Aorta (tissue), 5 donors: ENCODE results near the gene SCAMP3. TPM values are rescaled to one million over a fixed set of nuclear protein-coding genes. Genes with fewer than 3 reads are reported as not detected.
A peak's percentile ranks its signal among the peaks of the same experiment; 100 is the strongest.

Source experiments
- ATAC-seq: fragments of 200-7000 bp; cut with Tn5 transposase; one replicate; pipeline ENCODE4 v1.9.1; 2022; ENCODE audit warnings: moderate library complexity; ENCODE audit not compliant: low FRiP score
- DNase-seq, 2 donors: peaks; one replicate each; pipeline ENCODE4 v3.0.0-alpha.2; 2020
- H3K27ac ChIP-seq, 2 donors: one replicate each; pipeline ENCODE4 v1.5.1; 2013; ENCODE audit warnings: low read length in 2 of 2, mild to moderate bottlenecking in 2 of 2, moderate library complexity in 2 of 2, control low read depth in 1 of 2, inconsistent platforms in 1 of 2, low read depth in 1 of 2
- H3K27me3 ChIP-seq, 2 donors: one replicate each; pipeline ENCODE4 v1.6.1; 2013; ENCODE audit warnings: control low read depth in 1 of 2, low read length in 1 of 2, mild to moderate bottlenecking in 1 of 2, moderate library complexity in 1 of 2; ENCODE audit not compliant: insufficient read depth in 2 of 2, control insufficient read depth in 1 of 2
- H3K36me3 ChIP-seq, 2 donors: one replicate each; pipeline ENCODE4 v1.6.1; 2013; ENCODE audit warnings: control low read depth in 1 of 2, low read length in 1 of 2, mild to moderate bottlenecking in 1 of 2; ENCODE audit not compliant: insufficient read depth in 2 of 2, control insufficient read depth in 1 of 2
- H3K4me1 ChIP-seq, 2 donors: one replicate each; pipeline ENCODE4 v1.6.1; 2013; ENCODE audit warnings: low read length in 2 of 2, control low read depth in 1 of 2, mild to moderate bottlenecking in 1 of 2, moderate library complexity in 1 of 2; ENCODE audit not compliant: insufficient read depth in 2 of 2, control insufficient read depth in 1 of 2
- H3K4me3 ChIP-seq, 2 donors: one replicate each; pipeline ENCODE4 v1.5.1; 2013; ENCODE audit warnings: low read length in 2 of 2, control low read depth in 1 of 2, mild to moderate bottlenecking in 1 of 2
- H3K9me3 ChIP-seq: one replicate; pipeline ENCODE4 v1.6.1; 2013; ENCODE audit warnings: mild to moderate bottlenecking, low read length; ENCODE audit not compliant: control insufficient read depth
- WGBS, 2 donors: extraction: QIAGEN DNeasy Blood & Tissue Kit; methylation state at CpG; one replicate each; pipeline ENCODE4 v1.1.7; 2013; 5-methylcytosine and 5-hydroxymethylcytosine counted together
- intact Hi-C, 2 donors: fragments of 100-400 bp; cut with DNase I; formaldehyde crosslinking; loops; one replicate each; pipeline versions ENCODE4 v1.14.2 to v1.15.0; 2022
- polyA plus RNA-seq, 2 donors: library from polyadenylated mRNA; stranded (reverse); fragments of 200-250 nt; gene quantifications; one replicate each; pipeline ENCODE4 v1.2.3, GENCODE V29; 2013
- total RNA-seq, 2 donors: library from RNA; stranded (reverse); fragmentation: NEBNext Ultra II Directional; extraction: Animal tissue kit (Norgen Biotek cat#: 25700); gene quantifications; one replicate each; pipeline ENCODE4 v1.2.1, GENCODE V29; 2021
- donor health status: healthy with polysubstance abuse.
- donor health status: Bipolar disorder and iron deficiency.
- donor health status: DM: no; HTN: no; CAD: no.
- donor health status: DM: no; HTN: no; CAD: no.
- donor health status: DM: yes; HTN: yes; CAD: no.

SCAMP3 gene
- total and polyA plus RNA-seq, 4 donors = 11.9 to 46.8 (median 38.3) TPM

DNA sequence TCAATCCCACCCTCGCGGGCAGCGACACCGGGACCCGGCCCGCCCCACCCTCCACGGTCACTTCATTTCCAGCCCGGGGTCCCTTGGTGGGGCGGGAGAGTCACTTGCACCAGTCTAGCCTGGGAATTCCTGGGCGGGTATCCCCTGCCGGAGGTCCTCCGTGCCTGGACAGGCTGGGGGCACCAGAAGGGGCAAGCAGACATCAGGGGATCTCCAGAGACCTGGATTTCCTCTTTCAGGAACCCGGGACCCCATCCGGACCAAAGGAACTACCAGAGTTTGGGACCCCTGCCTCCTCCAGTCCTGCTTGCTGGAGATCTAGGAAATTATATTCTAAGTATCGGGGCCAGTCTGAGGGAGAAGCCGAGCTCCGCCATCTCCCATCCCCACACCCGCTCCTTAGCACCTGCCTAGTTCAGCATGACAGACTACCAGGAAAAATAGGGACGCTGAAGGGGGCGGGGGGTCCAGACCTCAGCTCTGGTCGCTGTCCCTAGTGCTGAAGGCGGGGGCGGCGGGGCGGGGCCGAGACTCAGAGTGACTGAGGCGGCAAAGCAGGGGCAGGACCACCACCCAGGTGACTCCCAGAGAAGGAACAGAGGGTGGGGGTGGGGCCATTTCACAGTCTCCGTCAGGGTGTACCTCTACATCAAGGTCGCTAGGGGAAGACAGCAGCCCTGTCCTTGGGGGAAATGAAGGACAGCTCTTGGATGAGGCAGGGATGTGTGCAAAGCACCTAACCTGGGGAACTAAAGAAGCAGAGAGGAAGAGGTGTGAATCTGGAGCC is 15.9 kb upstream of the SCAMP3 start:
- no peaks in the 10 kb centered on the region for H3K4me1 ChIP-seq
- DNase-seq (peak; percentile 71 to 90), ATAC-seq (peak; percentile 27)
- no peaks in the 10 kb centered on the region for H3K36me3 ChIP-seq
- WGBS, 2 donors = 1% methylated on average over 27 to 29 of the region's 29 CpGs
- intact Hi-C loops = loop anchor here (1.0 to 2.0 kb wide), 2 partner anchors 45 kb away; no protein-coding TSS in a partner anchor
- H3K27ac ChIP-seq = no peak overlapping the region
- H3K27me3 ChIP-seq = no peaks in the 10 kb centered on the region
- H3K4me3 ChIP-seq = peak overlapping the region in 1 of 2 donors; percentile 44
- H3K9me3 ChIP-seq = no peaks in the 10 kb centered on the region

DNA sequence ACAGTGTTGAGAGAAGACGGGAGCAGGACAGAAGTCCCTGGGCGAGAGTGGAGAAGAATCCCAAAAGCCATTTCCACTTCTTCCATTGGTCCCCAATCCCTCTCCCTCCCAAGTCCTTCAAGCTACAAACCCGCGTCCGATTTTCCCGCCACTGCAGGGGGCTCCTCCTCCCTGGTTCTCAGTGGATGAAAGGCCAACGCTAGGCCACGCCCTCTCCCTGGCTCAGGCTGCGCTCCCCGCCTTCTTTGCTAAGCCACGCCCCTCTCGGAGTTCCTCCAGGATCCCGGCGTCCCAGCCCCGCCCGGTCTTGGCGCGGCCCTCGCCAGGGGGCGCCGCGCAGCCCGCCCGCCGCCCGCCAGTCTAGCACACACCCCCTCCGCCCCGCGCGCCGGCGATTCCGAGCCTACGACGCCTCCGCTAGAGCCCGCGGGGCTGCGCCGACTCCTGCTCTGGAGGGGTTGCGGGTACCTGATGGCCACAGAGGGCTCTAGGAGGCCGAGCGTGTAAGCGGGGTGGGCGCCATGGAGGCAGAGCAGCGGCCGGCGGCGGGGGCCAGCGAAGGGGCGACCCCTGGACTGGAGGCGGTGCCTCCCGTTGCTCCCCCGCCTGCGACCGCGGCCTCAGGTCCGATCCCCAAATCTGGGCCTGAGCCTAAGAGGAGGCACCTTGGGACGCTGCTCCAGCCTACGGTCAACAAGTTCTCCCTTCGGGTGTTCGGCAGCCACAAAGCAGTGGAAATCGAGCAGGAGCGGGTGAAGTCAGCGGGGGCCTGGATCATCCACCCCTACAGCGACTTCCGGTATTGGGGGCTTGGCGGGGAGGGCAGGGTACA is 15.1 kb upstream of the SCAMP3 start, which contains the start of gene HCN3:
Gene HCN3 (plus strand): TSS at position 394 of the 832 bp plus-strand sequence. CDS start 128 bp downstream, at position 522.
- peaks cover 0 to 3% of the 10 kb centered on the region in 2 donors for H3K4me1 ChIP-seq
- no peaks in the 10 kb centered on the region for H3K27me3 ChIP-seq
- ATAC-seq (peak; percentile 92), DNase-seq (peak; percentile 98 to 99)
- H3K4me3 ChIP-seq = peak within 1 kb of the TSS; percentile 36 to 44
- intact Hi-C loops = loop anchor here in 1 of 2 donors (1.0 kb wide), 1 partner anchor 46 kb away; no protein-coding TSS in a partner anchor
- 1% methylated on average over 68 of the region's 68 CpGs for WGBS, 2 donors
- no peaks in the 10 kb centered on the region for H3K36me3 ChIP-seq
- H3K9me3 ChIP-seq = no peaks in the 10 kb centered on the region
- peak within 1 kb of the TSS in 1 of 2 donors; percentile 2 for H3K27ac ChIP-seq

DNA sequence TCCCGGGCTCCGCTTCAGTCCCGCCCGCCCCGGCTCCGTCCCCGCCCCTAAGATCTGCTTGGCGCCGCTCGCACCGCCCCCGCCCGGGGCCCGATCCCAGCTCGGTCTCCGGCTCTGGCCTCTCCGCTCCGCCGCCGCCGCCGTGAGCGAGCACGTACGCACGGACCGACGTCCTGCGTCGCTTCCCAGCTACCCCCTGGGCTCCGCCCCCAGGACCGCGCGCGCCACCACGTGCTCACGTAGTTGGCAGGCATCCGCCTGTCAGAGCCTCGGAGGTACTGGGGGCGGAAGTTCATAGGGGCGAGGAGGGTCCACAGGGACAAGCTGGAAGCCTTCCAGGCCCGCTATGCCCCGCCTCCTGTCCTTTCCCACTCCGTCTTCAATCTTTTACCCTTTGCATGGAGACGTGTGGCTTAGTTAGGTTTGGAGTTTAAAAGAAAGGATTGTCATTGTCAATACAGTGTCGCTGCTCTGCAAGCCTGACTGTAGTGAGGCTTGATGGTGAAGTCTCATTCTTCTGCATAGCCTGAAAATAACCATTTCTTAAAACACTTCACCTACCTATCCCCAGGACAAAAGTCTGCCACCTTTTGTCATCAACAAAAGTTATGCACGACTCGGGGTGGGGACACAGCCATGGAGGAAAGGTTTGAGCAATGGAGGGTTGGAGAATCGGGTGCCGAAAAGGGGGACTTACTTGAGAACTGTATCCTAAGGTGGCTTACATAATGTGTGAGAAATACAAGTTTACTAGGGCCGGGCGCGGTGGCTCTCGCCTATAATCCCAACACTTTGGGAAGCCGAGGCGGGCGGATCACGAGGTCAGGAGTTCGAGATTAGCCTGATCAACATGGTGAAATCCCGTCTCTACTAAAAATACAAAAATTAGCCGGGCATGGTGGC is 11.4 kb upstream of the SCAMP3 start, which contains the start of gene CLK2:
Gene CLK2 (minus strand): TSS at position 162 of the 903 bp plus-strand sequence. CDS start 2,527 bp downstream, outside the sequence.
- peak within 1 kb of the TSS; percentile 65 to 74 for H3K4me3 ChIP-seq
- 12 to 16% methylated on average over 43 to 61 of the region's 61 CpGs for WGBS, 2 donors
- ATAC-seq (peak; percentile 94), DNase-seq (peak; percentile 97 to 98)
- H3K9me3 ChIP-seq = no peaks in the 10 kb centered on the region
- intact Hi-C loops = loop anchor here in 1 of 2 donors (5.0 kb wide), 1 partner anchor 34 kb away; the partner anchor contains the start of gene FDPS
- peaks cover 0 to 3% of the 10 kb centered on the region in 2 donors for H3K4me1 ChIP-seq
- H3K36me3 ChIP-seq = peaks cover 0 to 7% of the 10 kb centered on the region in 2 donors
- H3K27ac ChIP-seq = peak within 1 kb of the TSS; percentile 49 to 52
- H3K27me3 ChIP-seq = no peaks in the 10 kb centered on the region

DNA sequence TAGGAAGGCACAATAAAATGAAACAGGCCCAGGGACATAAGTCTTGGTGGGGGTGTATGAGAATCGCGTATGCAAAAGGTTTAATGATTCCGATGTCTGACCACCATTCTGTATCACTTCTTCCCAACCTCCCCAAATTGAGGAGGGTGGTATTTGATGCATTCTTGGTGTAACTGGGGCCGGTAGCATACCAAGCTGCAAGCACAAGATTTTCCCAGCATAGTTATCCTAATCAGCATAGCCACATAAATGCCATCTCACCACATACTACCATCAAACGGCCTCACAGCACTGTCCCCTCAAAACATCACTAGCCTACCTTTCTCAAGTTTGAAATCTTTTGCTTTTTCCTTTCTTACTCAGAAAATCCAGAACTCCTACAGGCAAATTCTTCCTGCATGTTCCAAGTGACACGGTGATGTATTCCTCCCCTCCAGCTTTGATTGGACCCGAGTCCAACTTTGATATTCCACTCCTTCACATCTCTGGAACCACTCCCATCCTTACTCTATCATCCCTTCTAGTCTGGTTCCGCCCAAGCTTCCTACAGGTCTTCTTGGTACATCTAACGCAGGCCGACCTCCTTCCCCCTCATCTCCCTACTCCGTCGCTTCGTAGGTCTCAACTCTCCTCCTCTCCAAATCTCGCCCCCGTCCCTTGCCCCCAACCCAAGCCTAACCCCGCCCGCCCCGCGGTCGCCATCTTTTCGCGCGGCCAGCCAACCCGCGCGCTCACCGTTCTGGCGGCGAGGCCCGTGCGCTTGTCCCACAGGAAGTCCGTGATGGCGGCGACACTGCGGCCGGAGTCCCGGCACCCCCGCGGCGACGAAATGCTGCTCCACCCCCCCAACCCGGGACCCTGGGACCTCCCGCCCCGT is 10.5 kb upstream of the SCAMP3 start:
- Histone ChIP-seq H3K27me3 (no peaks in the 10 kb centered on the region), H3K36me3 (peaks cover under 1 to 12% of the 10 kb centered on the region in 2 donors), H3K4me3 (peak overlapping the region; percentile 65 to 74), H3K4me1 (peaks cover 0 to 3% of the 10 kb centered on the region in 2 donors), H3K9me3 (no peaks in the 10 kb centered on the region), H3K27ac (peak overlapping the region; percentile 49 to 52)
- intact Hi-C loops = loop anchor here in 1 of 2 donors (5.0 kb wide), 1 partner anchor 35 kb away; the partner anchor contains the start of gene FDPS
- ATAC-seq (peak; percentile 69), DNase-seq (no peak)
- 3 to 6% methylated on average over 31 to 44 of the region's 44 CpGs for WGBS, 2 donors

DNA sequence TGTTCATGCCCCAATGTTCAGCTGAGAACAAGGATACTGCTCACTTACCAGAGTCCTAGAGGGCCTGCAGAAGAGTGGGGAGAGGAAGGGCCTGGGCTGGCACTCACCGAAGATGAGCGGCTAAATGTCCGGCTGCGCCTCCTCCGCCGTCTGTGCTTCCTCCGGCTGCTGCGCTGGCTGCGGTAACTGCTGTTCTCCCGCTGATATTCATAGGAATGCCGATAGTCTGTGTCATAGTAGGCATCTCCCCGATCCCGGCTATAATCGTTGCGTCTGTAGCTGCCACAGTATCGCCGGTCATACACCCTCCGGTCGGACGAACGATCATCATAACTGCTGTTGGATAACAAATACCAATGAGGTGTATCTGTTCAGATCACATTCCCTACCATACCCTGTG is 7.2 kb upstream of the SCAMP3 start:
- H3K27me3 ChIP-seq = no peaks in the 10 kb centered on the region
- ATAC-seq (no peak), DNase-seq (no peak)
- no peak overlapping the region for H3K4me3 ChIP-seq
- H3K36me3 ChIP-seq = peaks cover 2 to 18% of the 10 kb centered on the region in 2 donors
- intact Hi-C loops = no loop called here
- peaks cover 0 to 3% of the 10 kb centered on the region in 2 donors for H3K4me1 ChIP-seq
- no peaks in the 10 kb centered on the region for H3K9me3 ChIP-seq
- WGBS, 2 donors = 91 to 96% methylated on average over 21 of the region's 21 CpGs
- no peak overlapping the region for H3K27ac ChIP-seq

DNA sequence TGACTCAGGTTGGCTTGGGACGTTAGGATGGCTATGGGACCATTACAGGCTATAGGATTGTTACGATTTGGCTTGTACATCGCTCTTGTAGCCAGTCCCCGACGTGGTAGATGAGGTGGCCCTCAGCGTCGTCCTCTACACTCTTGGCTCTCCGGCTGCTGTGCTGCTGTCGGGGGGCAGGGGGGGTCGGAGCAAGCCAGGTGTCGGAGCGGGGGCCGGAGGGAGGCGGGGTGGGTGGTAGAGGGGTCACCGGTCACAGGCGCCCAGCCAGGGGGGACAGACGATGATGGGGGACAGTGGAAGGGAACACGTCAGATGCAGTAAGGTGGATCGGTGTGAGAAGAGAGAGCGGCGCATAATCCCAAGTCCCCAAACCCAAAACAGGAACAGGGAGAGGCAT is 6.5 kb upstream of the SCAMP3 start:
- ATAC-seq (no peak), DNase-seq (peak in 1 of 2 donors; percentile 75)
- Histone ChIP-seq H3K36me3 (peaks cover 2 to 20% of the 10 kb centered on the region in 2 donors), H3K27me3 (no peaks in the 10 kb centered on the region), H3K9me3 (no peaks in the 10 kb centered on the region), H3K4me1 (peaks cover 0 to 3% of the 10 kb centered on the region in 2 donors), H3K4me3 (no peak overlapping the region), H3K27ac (no peak overlapping the region)
- WGBS, 2 donors = 87% methylated on average over 21 of the region's 21 CpGs
- intact Hi-C loops = no loop called here

DNA sequence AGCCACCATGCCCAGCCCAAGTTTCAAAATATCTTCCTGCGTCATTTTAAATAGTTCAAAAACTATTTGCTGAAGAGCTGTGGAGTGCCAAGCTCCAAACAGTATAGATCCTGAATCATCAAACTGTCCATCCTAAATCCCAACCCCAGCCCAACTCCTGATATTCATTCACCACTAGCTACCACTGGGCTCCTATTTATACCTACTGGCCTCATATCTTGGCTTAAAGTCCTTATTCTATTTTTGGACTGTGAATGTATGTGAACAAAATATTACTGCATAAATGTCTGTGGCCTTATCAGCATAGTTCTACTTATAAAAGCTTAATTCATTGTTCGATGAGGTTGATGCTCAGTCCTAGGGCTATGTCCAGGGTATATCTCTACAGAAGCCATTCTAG is 5.2 kb upstream of the SCAMP3 start:
- Histone ChIP-seq H3K9me3 (no peaks in the 10 kb centered on the region), H3K27me3 (no peaks in the 10 kb centered on the region), H3K36me3 (peaks cover 2 to 20% of the 10 kb centered on the region in 2 donors), H3K4me3 (no peak overlapping the region), H3K4me1 (peaks cover 0 to under 1% of the 10 kb centered on the region in 2 donors), H3K27ac (no peak overlapping the region)
- ATAC-seq (no peak), DNase-seq (no peak)
- intact Hi-C loops = no loop called here
- WGBS, 2 donors = 46 to 51% methylated on average over 2 of the region's 2 CpGs
